ENCODE measurements around the gene GMDS. TPM values are rescaled to one million over a fixed set of nuclear protein-coding genes. Genes with fewer than 3 reads are reported as not detected.

GMDS gene
- total and polyA plus RNA-seq, 2 donors (not counting 1 experiment from before 2014, with no cell fraction given), result 11.5 to 16.4 TPM

DNA sequence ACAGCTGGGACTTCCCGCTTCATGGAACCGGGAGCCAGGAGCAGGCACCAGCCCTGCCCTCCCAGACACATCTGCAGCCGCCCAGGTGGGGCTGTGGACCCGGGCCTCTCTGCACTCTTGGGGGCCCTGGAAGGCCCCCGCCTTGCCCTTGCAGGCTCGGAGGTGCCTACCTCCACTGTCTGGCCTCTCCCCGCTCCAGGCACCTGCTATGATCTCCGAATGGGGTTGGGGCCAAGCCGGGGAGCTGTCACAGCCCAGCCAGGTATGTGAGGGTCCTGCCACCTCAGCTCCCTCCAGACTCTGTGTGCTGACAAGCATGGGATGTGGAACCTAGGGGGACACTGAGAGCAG is 54.0 kb downstream of the GMDS start:
- H2AFZ ChIP-seq (ENCODE audit: insufficient read depth, low read depth, low read length, poor library complexity, severe bottlenecking), result no peak overlapping the region
- intact Hi-C loops (cut with micrococcal nuclease), result loop anchor here (10.0 kb wide), 1 partner anchor 253 kb away; no protein-coding TSS in a partner anchor
- no peak overlapping the region for H3K4me3 ChIP-seq (ENCODE audit: control extremely low read depth in 1 of 5, extremely low read depth in 1 of 5, insufficient read depth in 1 of 5, low read depth in 2 of 5, low read length in 4 of 5)
- Mint-ChIP-seq H3K9me3 (ENCODE audit: insufficient read depth) (no peaks in the 10 kb centered on the region), H3K27ac (no peak overlapping the region), H3K4me1 (peaks cover 7% of the 10 kb centered on the region), H3K27me3 (no peaks in the 10 kb centered on the region), H3K4me3 (no peak overlapping the region)
- H3K79me2 ChIP-seq (ENCODE audit: control insufficient read depth, insufficient read depth, low read length), result peaks cover 10% of the 10 kb centered on the region
- POLR2A ChIA-PET, result no interaction called here
- H3K36me3 ChIP-seq (replicated peaks in 1 of 2; ENCODE audit: control extremely low read depth in 1 of 2, control insufficient read depth in 1 of 2, extremely low read depth in 1 of 2, insufficient read depth in 2 of 2, low read length in 1 of 2), result no peaks in the 10 kb centered on the region
- no peak overlapping the region for H3K27ac ChIP-seq (ENCODE audit: low read length in 2 of 2)
- no peak for ATAC-seq (ENCODE audit: low read depth)
- H3K9me3 ChIP-seq (ENCODE audit: control extremely low read depth in 1 of 3, control insufficient read depth in 2 of 3, insufficient read depth in 1 of 3, low read length in 2 of 3), result peaks cover 0 to 17% (median 0%) of the 10 kb centered on the region in 3 donors
- whole genome bisulfite sequencing (ENCODE audit: insufficient coverage), result over 99% methylated on average over 9 of the region's 9 CpGs
- H4K20me1 ChIP-seq (ENCODE audit: control insufficient read depth, insufficient read depth, low read length, poor library complexity, severe bottlenecking), result peaks cover 20% of the 10 kb centered on the region
- no peak for DNase-seq
- TF ChIP-seq, protein P1, sequence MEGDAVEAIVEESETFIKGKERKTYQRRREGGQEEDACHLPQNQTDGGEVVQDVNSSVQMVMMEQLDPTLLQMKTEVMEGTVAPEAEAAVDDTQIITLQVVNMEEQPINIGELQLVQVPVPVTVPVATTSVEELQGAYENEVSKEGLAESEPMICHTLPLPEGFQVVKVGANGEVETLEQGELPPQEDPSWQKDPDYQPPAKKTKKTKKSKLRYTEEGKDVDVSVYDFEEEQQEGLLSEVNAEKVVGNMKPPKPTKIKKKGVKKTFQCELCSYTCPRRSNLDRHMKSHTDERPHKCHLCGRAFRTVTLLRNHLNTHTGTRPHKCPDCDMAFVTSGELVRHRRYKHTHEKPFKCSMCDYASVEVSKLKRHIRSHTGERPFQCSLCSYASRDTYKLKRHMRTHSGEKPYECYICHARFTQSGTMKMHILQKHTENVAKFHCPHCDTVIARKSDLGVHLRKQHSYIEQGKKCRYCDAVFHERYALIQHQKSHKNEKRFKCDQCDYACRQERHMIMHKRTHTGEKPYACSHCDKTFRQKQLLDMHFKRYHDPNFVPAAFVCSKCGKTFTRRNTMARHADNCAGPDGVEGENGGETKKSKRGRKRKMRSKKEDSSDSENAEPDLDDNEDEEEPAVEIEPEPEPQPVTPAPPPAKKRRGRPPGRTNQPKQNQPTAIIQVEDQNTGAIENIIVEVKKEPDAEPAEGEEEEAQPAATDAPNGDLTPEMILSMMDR (IDR thresholded peaks at IDR 0.05), result no peak
- no peak for TF ChIP-seq EZH2 (IDR thresholded peaks at IDR 0.05; ENCODE audit: borderline replicate concordance, insufficient read depth, low read depth, low read length, poor library complexity, severe bottlenecking)
- peaks cover 2% of the 10 kb centered on the region in 2 donors for H3K4me1 ChIP-seq (ENCODE audit: control insufficient read depth in 2 of 2, insufficient read depth in 2 of 2, low read length in 2 of 2)
- no peaks in the 10 kb centered on the region for H3K27me3 ChIP-seq (replicated peaks in 1 of 4; ENCODE audit: control extremely low read depth in 1 of 4, control insufficient read depth in 3 of 4, insufficient read depth in 4 of 4, low read length in 3 of 4)
- H3K9ac ChIP-seq (ENCODE audit: low read length), result no peak overlapping the region
- no peak overlapping the region for H3K4me2 ChIP-seq (replicated peaks; ENCODE audit: low read depth, low read length, poor library complexity, severe bottlenecking)
- CTCF ChIA-PET, result interaction anchor here (1.4 to 1.6 kb wide), 3 partner anchors 162 to 595 kb away, joined by 4 to 10 read pairs (median 6); no protein-coding TSS in a partner anchor

DNA sequence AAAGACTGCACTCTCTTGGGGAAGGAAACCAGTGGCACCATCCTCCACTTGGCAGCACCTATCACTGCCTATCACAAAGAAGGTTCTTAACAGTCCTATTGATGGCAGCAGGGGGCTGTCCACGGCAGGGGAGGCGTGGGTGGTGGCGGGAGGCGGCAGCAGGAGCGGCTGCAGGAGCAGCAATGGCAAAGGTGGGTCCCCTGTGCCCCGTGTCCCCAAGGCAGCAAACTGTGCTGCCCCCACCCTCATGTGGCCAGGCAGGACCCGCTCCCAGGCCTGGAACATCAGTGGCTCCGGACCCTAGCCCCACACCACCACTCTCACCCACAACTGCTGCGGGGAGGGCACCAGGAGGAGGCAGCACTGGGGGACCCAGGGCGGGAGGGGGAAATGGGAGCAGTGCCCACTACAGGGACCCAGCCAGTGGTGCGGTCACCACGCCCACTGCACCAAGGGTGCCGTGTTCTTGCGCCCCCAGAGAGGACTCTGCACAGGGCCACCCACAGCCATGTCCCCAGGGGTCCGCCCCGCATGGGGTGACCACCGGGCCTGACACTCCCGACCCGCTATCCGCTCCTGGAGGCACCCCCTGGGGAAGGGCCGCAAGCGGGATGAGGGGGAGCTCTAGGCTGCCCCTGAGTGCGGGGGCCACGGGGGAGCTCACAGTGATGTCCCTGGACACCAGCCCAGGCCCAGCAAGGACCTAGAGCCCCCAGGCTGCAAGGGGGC is 54.6 kb downstream of the GMDS start:
- no peak overlapping the region for H3K4me3 ChIP-seq (ENCODE audit: control extremely low read depth in 1 of 5, extremely low read depth in 1 of 5, insufficient read depth in 1 of 5, low read depth in 2 of 5, low read length in 4 of 5)
- CTCF ChIA-PET, result no interaction called here
- H3K36me3 ChIP-seq (replicated peaks in 1 of 2; ENCODE audit: control extremely low read depth in 1 of 2, control insufficient read depth in 1 of 2, extremely low read depth in 1 of 2, insufficient read depth in 2 of 2, low read length in 1 of 2), result no peaks in the 10 kb centered on the region
- ATAC-seq (ENCODE audit: low read depth) (no peak), DNase-seq (no peak)
- Mint-ChIP-seq H3K4me1 (peaks cover 4% of the 10 kb centered on the region), H3K9me3 (ENCODE audit: insufficient read depth) (no peaks in the 10 kb centered on the region), H3K27me3 (no peaks in the 10 kb centered on the region), H3K27ac (no peak overlapping the region), H3K4me3 (no peak overlapping the region)
- peaks cover 10% of the 10 kb centered on the region for H3K79me2 ChIP-seq (ENCODE audit: control insufficient read depth, insufficient read depth, low read length)
- H3K9me3 ChIP-seq (ENCODE audit: control extremely low read depth in 1 of 3, control insufficient read depth in 2 of 3, insufficient read depth in 1 of 3, low read length in 2 of 3), result peaks cover 0 to 17% (median 0%) of the 10 kb centered on the region in 3 donors
- H3K4me2 ChIP-seq (replicated peaks; ENCODE audit: low read depth, low read length, poor library complexity, severe bottlenecking), result no peak overlapping the region
- H2AFZ ChIP-seq (ENCODE audit: insufficient read depth, low read depth, low read length, poor library complexity, severe bottlenecking), result no peak overlapping the region
- POLR2A ChIA-PET, result no interaction called here
- 98% methylated on average over 23 of the region's 24 CpGs for WGBS (ENCODE audit: insufficient coverage)
- H3K27me3 ChIP-seq (replicated peaks in 1 of 4; ENCODE audit: control extremely low read depth in 1 of 4, control insufficient read depth in 3 of 4, insufficient read depth in 4 of 4, low read length in 3 of 4), result no peaks in the 10 kb centered on the region
- no peak overlapping the region for H3K9ac ChIP-seq (ENCODE audit: low read length)
- TF ChIP-seq, protein P1 (IDR thresholded peaks at IDR 0.05), result no peak
- TF ChIP-seq EZH2 (IDR thresholded peaks at IDR 0.05; ENCODE audit: borderline replicate concordance, insufficient read depth, low read depth, low read length, poor library complexity, severe bottlenecking), result no peak
- no peaks in the 10 kb centered on the region for H3K4me1 ChIP-seq (ENCODE audit: control insufficient read depth in 2 of 2, insufficient read depth in 2 of 2, low read length in 2 of 2)
- H4K20me1 ChIP-seq (ENCODE audit: control insufficient read depth, insufficient read depth, low read length, poor library complexity, severe bottlenecking), result peaks cover 20% of the 10 kb centered on the region
- H3K27ac ChIP-seq (ENCODE audit: low read length in 2 of 2), result no peak overlapping the region
- intact Hi-C loops (cut with micrococcal nuclease), result loop anchor here (10.0 kb wide), 1 partner anchor 254 kb away; no protein-coding TSS in a partner anchor
